ENCODE results near the gene CCDC15. TPM values are rescaled to one million over a fixed set of nuclear protein-coding genes. Genes with fewer than 3 reads are reported as not detected.
A peak's percentile ranks its signal among the peaks of the same experiment; 100 is the strongest.

Gene CCDC15
- total RNA-seq, 6 donors from 2014 or later = 0.89 to 3.1 (median 1.2) TPM

- 80 to 87% methylated on average over 5 of the region's 5 CpGs for WGBS, 2 donors
- Histone ChIP-seq H3K27me3 (no peaks in the 10 kb centered on the region), H3K27ac (no peak overlapping the region), H3K4me3 (no peak overlapping the region), H3K4me1 (no peaks in the 10 kb centered on the region), H3K36me3 (no peaks in the 10 kb centered on the region), H3K9me3 (no peaks in the 10 kb centered on the region)
- DNase-seq = no peak
- TF ChIP-seq POLR2A (IDR thresholded peaks at IDR 0.05) = no peak
- no peak for TF ChIP-seq POLR2AphosphoS5 (IDR thresholded peaks at IDR 0.05)
- TF ChIP-seq CTCF (IDR thresholded peaks at IDR 0.05) = no peak
- TF ChIP-seq EP300 (IDR thresholded peaks at IDR 0.05) = no peak
- ATAC-seq (ENCODE audit: low FRiP score in 2 of 2) = no peak
Observed at GRCh38 chr11:125056931-125057692, 103.1 kb downstream of the CCDC15 start.

GRCh38 chr11:125057693-125058016, 103.7 kb downstream of the CCDC15 start:
- DNase-seq = no peak
- Histone ChIP-seq H3K9me3 (no peaks in the 10 kb centered on the region), H3K4me1 (peaks cover 0 to 4% (median 3%) of the 10 kb centered on the region in 4 donors), H3K27me3 (no peaks in the 10 kb centered on the region), H3K36me3 (no peaks in the 10 kb centered on the region), H3K4me3 (no peak overlapping the region), H3K27ac (no peak overlapping the region)
- ATAC-seq (ENCODE audit: low FRiP score in 2 of 2) = no peak
- no peak for TF ChIP-seq POLR2A (IDR thresholded peaks at IDR 0.05)
- TF ChIP-seq CTCF (IDR thresholded peaks at IDR 0.05) = no peak
- no peak for TF ChIP-seq EP300 (IDR thresholded peaks at IDR 0.05)
- TF ChIP-seq POLR2AphosphoS5 (IDR thresholded peaks at IDR 0.05) = no peak
- 97 to 100% methylated on average over 1 to 5 of the region's 5 CpGs for WGBS, 2 donors

GRCh38 chr11:125061281-125061680, 107.3 kb downstream of the CCDC15 start:
- DNase-seq = no peak
- 70 to 74% methylated on average over 4 of the region's 4 CpGs for WGBS, 2 donors
- Histone ChIP-seq H3K4me1 (peaks cover 8 to 19% (median 12%) of the 10 kb centered on the region in 4 donors), H3K9me3 (no peaks in the 10 kb centered on the region), H3K27me3 (no peaks in the 10 kb centered on the region), H3K4me3 (no peak overlapping the region), H3K27ac (no peak overlapping the region), H3K36me3 (no peaks in the 10 kb centered on the region)
- TF ChIP-seq CTCF (IDR thresholded peaks at IDR 0.05) (no peak), POLR2A (IDR thresholded peaks at IDR 0.05) (no peak), POLR2AphosphoS5 (IDR thresholded peaks at IDR 0.05) (no peak), EP300 (IDR thresholded peaks at IDR 0.05) (no peak)
- ATAC-seq (ENCODE audit: low FRiP score in 2 of 2) = no peak

- H3K9me3 ChIP-seq = no peaks in the 10 kb centered on the region
- TF ChIP-seq CTCF (IDR thresholded peaks at IDR 0.05) (no peak), POLR2AphosphoS5 (IDR thresholded peaks at IDR 0.05) (no peak), EP300 (IDR thresholded peaks at IDR 0.05) (no peak), POLR2A (IDR thresholded peaks at IDR 0.05) (no peak)
- peak overlapping the region; percentile 44 to 73 (median 53) for H3K4me3 ChIP-seq
- 46 to 62% methylated on average over 15 of the region's 19 CpGs for WGBS, 2 donors
- no peaks in the 10 kb centered on the region for H3K36me3 ChIP-seq
- ATAC-seq (ENCODE audit: low FRiP score in 2 of 2) (peak; percentile 19 to 32), DNase-seq (no peak)
- peaks cover 8 to 19% (median 12%) of the 10 kb centered on the region in 4 donors for H3K4me1 ChIP-seq
- no peaks in the 10 kb centered on the region for H3K27me3 ChIP-seq
- H3K27ac ChIP-seq = peak overlapping the region; percentile 45 to 85 (median 80)
Observed at GRCh38 chr11:125062218-125062930, 108.4 kb downstream of the CCDC15 start.
